CD4-positive, alpha-beta T cell (primary cell): ENCODE results near the gene TF. TPM values are rescaled to one million over a fixed set of nuclear protein-coding genes. Genes with fewer than 3 reads are reported as not detected.

ENCODE experiments used
- ATAC-seq: fragments of 200-7000 bp; cut with Tn5 transposase; one replicate; pipeline ENCODE4 v1.10.0; 2022; ENCODE audit warnings: mild to moderate bottlenecking; ENCODE audit not compliant: poor library complexity
- CTCF ChIA-PET: fragments of 350-600 bp; sonication (Branson Sonifier 250); formaldehyde crosslinking; loops from one replicate; lab custom pipeline; 2021; ENCODE audit warnings: antibody characterized with exemption, inconsistent platforms; lab: Charles Lee
- POLR2A ChIA-PET: fragments of 350-600 bp; sonication (Branson Sonifier 250); formaldehyde crosslinking; loops from one replicate; lab custom pipeline; 2021; ENCODE audit warnings: antibody characterized with exemption, inconsistent platforms; lab: Charles Lee
- DNase-seq, 14 experiments: peaks; one replicate each; pipeline ENCODE4 v3.0.0-alpha.2; 2013 to 2020; ENCODE audit warnings: mixed read lengths in 2 of 14
- H3K27ac ChIP-seq, 2 donors: one replicate each; pipeline versions ENCODE4 v1.5.1 to v1.7.0; 2013; ENCODE audit warnings: low read length in 2 of 2, low read depth in 1 of 2, mild to moderate bottlenecking in 1 of 2
- H3K27me3 ChIP-seq, 2 experiments: 1 replicate in 1 of 2; 2 replicates in 1 of 2; pipeline versions ENCODE4 v1.6.1 to v1.7.0; 2013; ENCODE audit warnings: low read length in 2 of 2, control low read depth in 1 of 2, mild to moderate bottlenecking in 1 of 2, moderate library complexity in 1 of 2; ENCODE audit not compliant: insufficient read depth in 2 of 2, control insufficient read depth in 1 of 2
- H3K36me3 ChIP-seq: one replicate; pipeline ENCODE4 v1.6.1; 2013; ENCODE audit warnings: low read length, control low read depth; ENCODE audit not compliant: insufficient read depth
- H3K4me1 ChIP-seq: one replicate; pipeline ENCODE4 v1.6.1; 2013; ENCODE audit warnings: low read length, control low read depth; ENCODE audit not compliant: insufficient read depth
- H3K4me3 ChIP-seq: one replicate; pipeline ENCODE4 v1.5.1; 2013; ENCODE audit warnings: mild to moderate bottlenecking, low read length, moderate library complexity
- H3K9me3 ChIP-seq, 2 experiments: 1 replicate in 1 of 2; 2 replicates in 1 of 2; pipeline versions ENCODE4 v1.6.1 to v1.7.0; 2013; ENCODE audit warnings: low read length in 2 of 2, mild to moderate bottlenecking in 2 of 2, control low read depth in 1 of 2, moderate library complexity in 1 of 2; ENCODE audit not compliant: control insufficient read depth in 1 of 2, insufficient read depth in 1 of 2
- H3K27ac Mint-ChIP-seq: one replicate; pipeline ENCODE4 v1.8.0; 2020; ENCODE audit warnings: mixed read lengths
- H3K27me3 Mint-ChIP-seq: one replicate; pipeline ENCODE4 v1.8.0; 2021; ENCODE audit warnings: mixed read lengths
- H3K36me3 Mint-ChIP-seq: one replicate; pipeline ENCODE4 v1.8.0; 2021; ENCODE audit warnings: low read depth, mixed read lengths
- H3K4me1 Mint-ChIP-seq: one replicate; pipeline ENCODE4 v1.8.0; 2021; ENCODE audit warnings: low read depth, mixed read lengths
- H3K4me3 Mint-ChIP-seq: one replicate; pipeline ENCODE4 v1.8.0; 2020; ENCODE audit warnings: mild to moderate bottlenecking, mixed read lengths
- H3K9me3 Mint-ChIP-seq: one replicate; pipeline ENCODE4 v1.8.0; 2020; ENCODE audit warnings: mixed read lengths
- CTCF ChIP-seq: fragments of 200-600 bp; IDR thresholded peaks from one replicate; pipeline ENCODE4 v1.8.0; 2022; ENCODE audit warnings: antibody characterized with exemption, mild to moderate bottlenecking
- intact Hi-C, 2 experiments: fragments of 100-400 bp; cut with DNase I in 1 of 2; cut with micrococcal nuclease in 1 of 2; formaldehyde crosslinking; loops; one replicate each; pipeline versions ENCODE4 v1.15.1 to v1.9.0; 2023 to 2025; cut with DNase I, micrococcal nuclease
- total RNA-seq, 174 experiments: library from RNA in 2 of 174; stranded (reverse) in 2 of 174; gene quantifications; one replicate each; pipeline ENCODE4 v1.2.3 and lab custom pipeline; 2021 to 2026

Gene TF
- total RNA-seq, 2 experiments from 2014 or later = 0.30 to 0.34 TPM

- DNase-seq (no peak), ATAC-seq (no peak)
- H3K4me3 Mint-ChIP-seq = no peak overlapping the region
- Histone ChIP-seq H3K27ac (no peak overlapping the region), H3K27me3 (no peaks in the 10 kb centered on the region), H3K9me3 (no peaks in the 10 kb centered on the region), H3K36me3 (peaks cover 69% of the 10 kb centered on the region), H3K4me1 (no peaks in the 10 kb centered on the region), H3K4me3 (no peak overlapping the region)
- POLR2A ChIA-PET = no interaction called here
- H3K4me1 Mint-ChIP-seq = peaks cover 5% of the 10 kb centered on the region
- intact Hi-C loops = loop anchor here in 1 of 2 experiments (5.0 kb wide), 1 partner anchor 95 kb away; no protein-coding TSS in a partner anchor
- no peaks in the 10 kb centered on the region for H3K27me3 Mint-ChIP-seq
- H3K27ac Mint-ChIP-seq = no peak overlapping the region
- no peak for TF ChIP-seq CTCF
- no peaks in the 10 kb centered on the region for H3K9me3 Mint-ChIP-seq
- H3K36me3 Mint-ChIP-seq = peaks cover 89% of the 10 kb centered on the region
- CTCF ChIA-PET = no interaction called here
Observed at GRCh38 chr3:133821767-133822638, 75.8 kb downstream of the TF start.

GRCh38 chr3:133824961-133825485 is 78.8 kb downstream of the TF start:
- no peak for ATAC-seq
- Histone ChIP-seq H3K36me3 (peaks cover 48% of the 10 kb centered on the region), H3K9me3 (no peaks in the 10 kb centered on the region), H3K4me3 (no peak overlapping the region), H3K27me3 (no peaks in the 10 kb centered on the region), H3K4me1 (no peaks in the 10 kb centered on the region), H3K27ac (no peak overlapping the region)
- ChIA-PET POLR2A (no interaction called here), CTCF (no interaction called here)
- intact Hi-C loops = loop anchor here in 1 of 2 experiments (5.0 kb wide), 1 partner anchor 92 kb away; no protein-coding TSS in a partner anchor
- no peaks in the 10 kb centered on the region for H3K27me3 Mint-ChIP-seq
- no peak overlapping the region for H3K27ac Mint-ChIP-seq
- no peaks in the 10 kb centered on the region for H3K9me3 Mint-ChIP-seq
- no peaks in the 10 kb centered on the region for H3K4me1 Mint-ChIP-seq
- peaks cover 63% of the 10 kb centered on the region for H3K36me3 Mint-ChIP-seq
- DNase-seq = no peak
- no peak overlapping the region for H3K4me3 Mint-ChIP-seq
- no peak for TF ChIP-seq CTCF

GRCh38 chr3:133825969-133826727 is 80.0 kb downstream of the TF start:
- no peaks in the 10 kb centered on the region for H3K9me3 Mint-ChIP-seq
- ATAC-seq = no peak
- DNase-seq = no peak
- no peak for TF ChIP-seq CTCF
- peaks cover 52% of the 10 kb centered on the region for H3K36me3 Mint-ChIP-seq
- POLR2A ChIA-PET = no interaction called here
- H3K27ac ChIP-seq = no peak overlapping the region
- no peaks in the 10 kb centered on the region for H3K9me3 ChIP-seq
- no peak overlapping the region for H3K27ac Mint-ChIP-seq
- no peak overlapping the region for H3K4me3 ChIP-seq
- CTCF ChIA-PET = no interaction called here
- H3K4me1 ChIP-seq = no peaks in the 10 kb centered on the region
- H3K27me3 Mint-ChIP-seq = no peaks in the 10 kb centered on the region
- no peak overlapping the region for H3K4me3 Mint-ChIP-seq
- intact Hi-C loops = no loop called here
- peaks cover 36% of the 10 kb centered on the region for H3K36me3 ChIP-seq
- H3K27me3 ChIP-seq = no peaks in the 10 kb centered on the region
- no peaks in the 10 kb centered on the region for H3K4me1 Mint-ChIP-seq
